ENCODE data around the gene CXCR6.

Gene CXCR6

GRCh38 chr3:45972534-45973402 lies 29.5 kb downstream of the CXCR6 start:
- no peak for DNase-seq

GRCh38 chr3:45974686-45975085 lies 31.4 kb downstream of the CXCR6 start:
- DNase-seq, result no peak

DNA sequence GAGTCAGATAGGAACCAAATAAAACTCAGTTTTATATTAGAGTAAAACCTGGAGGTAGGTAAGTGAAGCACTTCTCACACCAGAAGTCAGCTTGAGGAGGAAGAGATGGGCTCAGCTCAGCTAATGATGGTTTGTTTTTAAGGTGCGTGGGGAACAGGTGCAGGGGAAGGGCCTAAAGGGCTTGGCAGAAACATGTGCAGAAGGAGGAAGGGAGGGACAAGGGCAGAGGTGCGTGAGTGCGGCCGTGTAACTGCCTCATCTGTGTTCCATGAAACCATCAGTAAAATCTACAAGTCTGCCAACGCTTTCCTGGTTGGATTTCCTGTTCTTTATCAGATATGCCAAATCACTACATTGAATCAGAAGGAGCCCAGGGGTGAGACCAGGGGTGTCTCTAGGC lies 32.4 kb downstream of the CXCR6 start:
- DNase-seq, result no peak

DNA sequence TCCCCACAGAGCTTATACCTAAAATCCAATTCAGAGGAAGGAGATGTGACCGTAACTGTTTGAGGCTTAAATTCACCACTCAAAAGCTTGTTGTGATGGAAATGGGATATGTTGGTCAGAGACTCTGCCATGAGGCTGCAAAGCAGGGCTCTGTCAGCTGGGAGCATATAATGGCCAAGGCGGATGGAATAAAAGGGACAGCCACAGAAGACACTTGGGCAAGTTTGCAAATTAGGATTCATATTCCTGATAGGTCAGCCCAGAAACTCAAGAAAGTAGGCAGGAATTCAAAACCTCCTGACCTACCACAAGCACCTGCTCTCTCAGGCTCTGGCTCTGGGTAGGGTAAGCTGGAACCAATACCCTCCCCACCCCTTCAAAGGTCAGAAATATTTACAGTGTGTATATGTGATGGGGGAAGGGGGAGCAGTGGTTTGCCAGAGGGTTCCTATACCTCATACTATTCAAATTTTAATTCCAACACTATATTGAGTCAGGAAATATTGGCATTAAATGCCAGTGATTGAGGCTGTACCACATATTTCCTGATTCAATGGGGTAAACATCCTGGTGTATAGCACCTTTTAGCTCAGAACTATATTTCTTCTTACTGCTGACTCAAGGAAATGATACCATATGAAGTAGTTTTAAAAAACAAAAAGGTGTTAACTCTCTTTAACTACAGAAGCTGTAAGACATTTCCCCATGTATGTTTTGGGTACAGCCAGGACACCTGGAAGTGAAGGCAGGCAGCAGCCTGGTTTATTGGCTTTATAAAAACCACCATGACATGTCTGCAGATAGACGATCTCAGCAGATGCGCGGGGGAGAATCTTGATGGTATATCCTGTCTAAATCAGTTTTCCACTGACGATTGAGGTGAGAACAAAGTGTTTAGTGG lies 33.2 kb downstream of the CXCR6 start:
- DNase-seq, result no peak

DNA sequence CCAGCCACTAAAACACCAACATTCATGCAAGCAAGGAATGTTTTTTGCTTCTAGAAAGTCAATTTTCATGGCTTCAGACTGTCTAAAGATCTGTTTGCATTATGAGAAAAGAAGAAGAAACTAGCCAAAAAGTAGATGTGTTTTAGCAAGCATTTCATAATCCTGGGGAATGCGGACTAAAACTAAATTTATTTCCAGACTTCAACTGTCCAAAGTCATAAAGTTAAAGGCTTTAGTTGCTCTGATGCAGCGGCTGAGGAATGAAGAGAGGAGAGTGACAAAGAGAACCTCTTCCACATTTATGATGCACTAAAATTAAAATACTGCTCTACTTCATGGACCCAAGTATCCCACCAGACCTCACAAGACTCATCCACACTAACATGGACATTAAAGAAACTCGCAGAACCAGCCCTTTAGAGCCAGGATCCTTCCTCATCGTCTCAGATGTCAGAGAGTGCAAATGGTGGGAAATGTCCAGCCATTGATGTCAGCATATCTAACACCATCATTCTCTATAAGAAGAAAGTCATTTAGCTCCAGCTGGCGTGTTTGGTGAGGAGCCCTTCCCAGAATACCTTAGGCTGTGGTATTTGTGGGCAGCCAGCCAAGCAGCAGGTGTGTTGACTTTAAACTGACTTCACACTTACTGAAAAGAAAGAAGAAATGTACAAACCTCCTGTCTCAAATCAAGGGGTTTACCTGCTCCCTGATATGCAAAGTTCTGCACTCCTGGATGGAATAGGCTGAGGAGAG lies 34.9 kb downstream of the CXCR6 start:
- peak; percentile 15 for DNase-seq

DNA sequence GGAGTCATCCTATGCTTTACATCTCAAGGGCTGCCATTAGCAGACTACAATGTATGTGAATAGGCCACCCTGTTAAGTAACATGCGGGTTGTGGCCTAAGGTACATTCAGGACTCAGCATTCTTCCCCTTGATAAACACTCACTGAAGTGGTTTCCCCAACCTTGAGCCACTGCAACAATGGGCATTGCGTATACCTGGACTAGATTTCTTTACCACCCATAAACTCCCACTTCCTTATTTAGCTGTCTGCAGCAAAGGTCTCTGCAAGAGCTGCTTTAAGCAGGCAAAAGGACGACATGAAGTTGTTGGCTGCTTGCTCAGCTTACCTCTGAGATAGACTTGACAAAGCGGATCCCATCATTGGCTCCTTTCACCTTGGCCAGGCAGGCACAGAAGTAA lies 36.1 kb downstream of the CXCR6 start:
- DNase-seq, result no peak

DNA sequence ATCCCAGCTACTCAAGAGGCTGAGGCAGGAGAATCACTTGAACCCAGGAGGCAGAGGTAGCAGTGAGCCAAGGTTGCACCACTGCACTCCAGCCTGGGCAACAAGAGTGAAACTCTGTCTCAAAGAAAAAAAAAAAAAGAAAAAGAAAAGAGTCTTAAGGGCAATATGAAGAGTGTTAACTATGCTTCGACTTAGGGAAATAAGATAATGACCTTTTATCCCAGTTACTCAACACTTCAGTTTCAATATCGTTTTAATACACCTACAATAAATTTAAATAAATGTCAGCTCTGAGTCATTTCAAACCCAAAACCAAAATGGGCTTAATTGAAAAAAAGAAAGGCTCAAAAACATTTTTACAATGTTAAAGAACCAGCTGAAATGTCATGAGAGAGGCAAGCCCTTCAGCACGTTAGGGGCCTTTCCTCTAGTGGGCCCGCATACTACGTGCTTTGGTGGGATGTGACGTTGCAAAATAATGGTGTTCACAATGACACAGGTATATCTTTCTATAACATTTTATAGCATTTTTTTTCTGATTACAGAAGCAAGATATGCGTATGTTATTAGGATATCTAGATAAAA lies 37.1 kb downstream of the CXCR6 start:
- no peak for DNase-seq

- no peak for DNase-seq
Observed at GRCh38 chr3:45980819-45981218, 37.6 kb downstream of the CXCR6 start.

DNA sequence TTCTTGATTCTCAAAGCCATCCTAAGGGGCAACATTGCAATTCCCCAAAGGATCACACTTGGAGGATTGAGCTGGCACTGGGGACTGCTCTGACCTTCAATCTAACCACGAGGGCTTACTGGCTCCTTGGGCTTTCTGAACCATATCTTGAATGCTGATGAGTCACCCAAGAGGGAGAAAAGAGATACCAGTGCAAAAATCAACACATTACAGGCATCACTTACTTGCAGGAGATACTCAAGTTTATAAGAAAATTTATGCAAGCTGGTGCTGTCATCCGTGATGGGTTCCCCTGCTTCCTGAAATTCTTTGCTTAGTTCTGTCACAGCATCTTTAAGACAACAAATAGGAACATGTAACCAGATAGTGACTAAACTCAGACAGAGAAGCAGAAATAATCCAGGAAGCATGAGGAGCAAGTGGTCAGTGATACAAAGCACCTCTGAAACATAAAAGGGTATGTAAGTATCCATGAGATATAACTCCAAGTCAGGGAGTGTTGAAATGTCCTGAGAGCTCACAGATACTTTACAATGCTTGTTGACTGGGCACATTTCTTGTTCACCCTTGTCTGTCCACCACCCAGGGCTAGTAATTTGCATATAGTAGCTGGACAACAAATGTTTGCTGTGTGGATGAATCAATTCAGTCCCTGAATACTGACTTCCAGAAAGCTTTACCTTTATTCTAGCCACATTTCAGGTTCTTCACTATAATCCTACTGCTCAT lies 38.2 kb downstream of the CXCR6 start:
- DNase-seq, result no peak

- no peak for DNase-seq
Observed at GRCh38 chr3:45983770-45984169, 40.5 kb downstream of the CXCR6 start.

DNA sequence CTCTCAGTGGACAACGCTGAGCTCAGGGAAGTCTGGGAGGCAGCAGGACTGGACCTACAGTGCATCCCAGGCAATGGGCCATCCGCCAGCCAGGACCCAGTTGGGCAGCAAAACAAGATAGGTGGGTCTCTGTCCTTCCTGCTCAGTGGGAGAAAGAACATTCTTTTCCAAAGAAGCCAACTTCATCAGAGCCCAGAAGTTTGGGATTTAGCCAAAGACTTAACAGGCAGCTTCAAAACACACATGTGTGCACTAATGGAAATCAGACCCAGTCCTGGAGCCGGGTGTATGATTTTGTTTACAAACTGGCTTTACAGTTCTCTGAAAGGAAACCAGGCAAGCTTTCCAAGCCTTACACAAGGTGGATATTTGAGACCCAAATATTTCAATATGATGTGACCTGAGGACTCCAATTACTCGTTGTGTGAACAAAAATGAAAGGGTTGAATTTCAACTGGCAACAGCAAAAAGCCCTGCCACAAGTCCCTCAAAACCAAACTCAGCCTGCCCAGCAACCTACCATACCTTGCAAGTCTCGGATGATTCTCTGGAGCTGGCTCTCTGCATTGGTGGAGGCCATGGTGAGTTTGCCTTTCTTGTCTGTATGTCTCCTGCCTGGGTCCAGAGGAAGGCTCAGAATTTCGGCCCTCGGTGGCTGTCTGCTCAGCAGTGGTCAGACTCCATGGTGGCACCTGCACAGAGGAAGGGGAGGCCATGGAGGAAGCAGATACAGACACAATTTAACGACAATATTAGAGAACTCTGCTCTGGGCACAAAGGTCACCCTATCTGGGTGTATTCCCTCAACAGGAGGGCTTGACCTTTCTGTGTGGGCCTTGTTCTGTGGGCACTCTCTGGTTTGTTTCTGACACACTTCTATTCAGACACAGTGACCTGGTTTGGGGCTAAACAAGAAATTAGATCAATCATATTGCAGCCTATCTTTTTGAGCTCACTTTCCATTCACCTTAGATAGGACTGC lies 41.4 kb downstream of the CXCR6 start:
- no peak for DNase-seq

DNA sequence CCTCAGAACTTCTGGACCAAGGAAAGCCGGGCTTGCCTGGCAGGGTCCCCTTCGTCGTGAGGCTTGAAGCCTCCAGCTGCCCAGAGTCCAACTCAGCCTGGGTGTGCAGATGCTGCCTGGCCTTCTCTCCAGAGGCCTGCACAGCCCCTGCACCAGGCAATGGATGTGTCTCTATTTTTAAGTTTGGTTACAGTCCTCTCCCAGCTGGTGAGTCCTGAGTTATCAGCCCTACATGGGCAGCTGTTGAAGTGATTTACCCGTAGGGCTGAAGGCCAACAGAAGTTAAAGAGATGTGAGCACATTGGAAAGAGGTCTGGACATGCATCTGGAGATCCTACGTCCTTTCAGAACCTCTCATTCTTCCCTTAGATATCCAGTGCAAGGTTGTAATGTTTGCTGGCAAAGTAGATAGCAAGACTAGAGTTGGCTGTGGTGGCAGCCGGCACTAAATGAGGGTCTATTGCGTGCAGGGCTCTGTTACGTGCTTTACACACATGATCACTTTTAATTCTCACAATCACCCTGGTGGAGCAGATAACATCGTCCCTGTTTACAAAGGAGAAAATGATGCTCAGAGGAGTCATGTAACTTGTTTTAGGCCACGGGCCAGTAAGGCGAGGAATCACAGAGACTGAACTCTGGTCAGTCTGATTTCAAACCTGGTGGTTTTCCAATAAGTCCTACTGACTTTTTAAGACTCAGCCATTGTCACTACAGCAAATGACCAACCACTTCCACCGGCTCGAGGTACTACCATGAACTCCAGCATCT lies 42.5 kb downstream of the CXCR6 start:
- DNase-seq, result no peak

DNA sequence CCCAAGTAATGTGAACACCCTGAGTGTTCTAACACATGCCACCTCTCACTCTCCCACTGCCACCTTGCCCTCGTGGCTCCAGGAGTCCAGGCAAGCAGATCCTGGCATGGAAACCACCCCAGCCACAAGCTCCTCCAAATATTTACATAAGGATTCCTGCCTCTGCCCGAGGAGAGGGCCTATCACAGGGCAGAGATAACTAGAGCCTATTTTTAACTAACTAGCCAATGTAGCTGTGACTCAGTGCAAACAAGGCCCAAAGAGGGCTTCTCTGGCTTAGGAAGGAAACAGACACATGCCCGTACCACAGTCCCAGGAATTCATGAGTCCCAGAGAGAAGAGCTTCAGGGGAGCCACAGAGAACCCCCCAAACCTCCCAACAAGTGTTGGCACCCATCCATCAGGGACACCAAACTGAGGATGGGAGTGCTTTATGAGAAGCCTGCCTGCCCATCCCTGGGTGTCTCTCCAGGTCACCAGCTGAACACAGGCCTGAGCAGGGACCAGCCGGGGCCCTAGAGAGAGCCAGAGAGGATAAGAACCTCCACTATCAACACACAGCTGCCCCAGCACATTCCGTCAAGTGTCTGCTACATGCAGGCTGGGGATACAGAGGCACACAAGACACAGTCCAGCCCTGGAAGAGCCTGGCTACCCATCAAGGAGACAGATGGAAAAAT lies 43.2 kb downstream of the CXCR6 start:
- no peak for DNase-seq

- DNase-seq, result no peak
Observed at GRCh38 chr3:45987368-45988291, 44.4 kb downstream of the CXCR6 start.

DNA sequence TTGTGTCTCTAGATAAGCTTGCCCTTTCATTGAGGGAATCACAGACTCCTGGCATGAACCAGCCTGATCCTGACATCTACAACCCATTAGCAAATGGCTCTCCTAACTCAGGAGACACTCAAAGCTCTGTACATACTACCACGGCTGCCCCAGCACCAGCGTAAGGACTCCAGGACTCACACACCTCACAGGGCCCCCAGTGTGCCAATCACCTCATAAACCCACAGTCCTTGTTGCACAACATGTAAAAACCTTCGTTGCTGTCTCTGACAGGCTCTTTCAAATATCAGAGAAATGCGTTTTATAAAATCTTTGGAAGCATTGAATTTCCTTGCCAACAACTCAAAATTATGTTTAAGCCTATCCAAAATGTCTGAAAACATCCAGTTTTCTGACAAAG lies 45.1 kb downstream of the CXCR6 start:
- no peak for DNase-seq

DNA sequence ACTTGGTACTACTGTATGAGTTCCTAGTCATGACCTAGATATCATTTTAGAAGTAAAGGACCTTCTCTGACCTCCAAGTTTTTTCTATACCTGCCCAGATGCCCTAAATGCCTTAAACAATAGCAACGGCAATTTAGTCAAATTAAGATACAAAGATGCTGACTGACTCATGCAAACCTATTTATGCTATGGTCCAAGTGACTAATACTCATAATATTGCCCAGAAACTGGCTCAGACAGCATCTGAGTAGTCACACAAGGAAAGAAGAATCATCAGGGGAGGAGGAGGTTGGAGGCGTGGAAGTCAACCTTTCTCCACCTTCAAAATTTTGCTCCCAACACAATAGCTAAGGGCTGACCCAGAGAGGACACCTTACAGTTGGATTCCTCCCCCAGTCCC lies 45.5 kb downstream of the CXCR6 start:
- DNase-seq, result no peak

DNA sequence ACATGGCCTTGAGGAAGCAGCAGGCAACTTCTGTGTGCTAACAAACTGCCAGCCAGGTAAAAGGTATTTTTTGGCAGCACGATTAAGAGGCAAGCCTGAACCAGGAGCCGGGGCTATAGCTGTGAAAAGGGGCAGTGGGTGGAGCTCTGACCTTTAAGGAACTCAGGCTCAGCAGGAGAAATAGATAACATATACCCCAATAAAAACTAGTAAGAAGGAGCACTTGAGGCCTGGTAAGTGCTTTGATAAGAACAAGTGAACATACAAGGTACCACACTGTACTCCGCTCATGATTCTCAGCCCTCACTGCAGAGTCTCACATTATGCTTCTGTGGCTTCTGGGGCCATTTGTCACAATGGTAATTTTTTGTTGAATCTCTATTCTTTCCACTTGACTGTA lies 46.9 kb downstream of the CXCR6 start:
- DNase-seq, result no peak

DNA sequence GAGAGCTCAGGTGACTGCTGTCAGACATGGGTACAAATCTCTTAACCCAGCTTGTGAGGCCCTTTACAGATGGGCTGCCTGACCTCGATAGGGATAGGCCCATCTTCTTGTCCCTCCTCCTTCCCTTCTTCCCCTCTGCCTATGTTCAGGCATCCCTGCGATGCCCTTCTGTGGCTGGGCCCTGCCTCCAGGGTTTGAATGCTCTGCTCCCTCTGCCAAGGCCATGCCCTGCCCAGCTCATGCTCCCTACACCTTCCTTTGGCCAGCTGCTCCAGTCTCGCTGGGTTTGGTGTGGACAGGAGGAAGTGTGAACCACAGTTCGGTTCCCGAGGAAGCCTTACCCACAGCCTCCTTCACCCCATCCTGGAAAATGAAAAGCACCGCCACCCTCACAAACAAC lies 48.1 kb downstream of the CXCR6 start:
- DNase-seq, result no peak

All from NCI-H2171 (cell line).